HepG2 (cell line): ENCODE measurements around the gene RBCK1. TPM values are rescaled to one million over a fixed set of nuclear protein-coding genes. Genes with fewer than 3 reads are reported as not detected.

Source experiments
- ASH2L ChIP-seq: fragments of 300-600, 200-600 bp; sonication (generic); IDR thresholded peaks from 2 replicates; pipeline ENCODE4 v1.7.0; 2017; ENCODE audit warnings: low read depth, mild to moderate bottlenecking, moderate library complexity, mixed read lengths, low read length; ENCODE audit not compliant: insufficient read length
- ATAD3A ChIP-seq: sonication (generic); formaldehyde crosslinking; IDR thresholded peaks from 2 replicates; pipeline ENCODE4 v1.4.0; 2020; ENCODE audit warnings: missing genetic modification reagents
- ATF4 ChIP-seq, 2 experiments: fragments of 450-650 bp in 1 of 2; sonication (generic) in 1 of 2; formaldehyde crosslinking; IDR thresholded peaks; 2 replicates each; pipeline versions ENCODE4 v1.5.0 to v1.8.0; 2020 to 2022; ENCODE audit warnings: mild to moderate bottlenecking in 1 of 2, missing genetic modification reagents in 1 of 2
- CERS6 ChIP-seq: sonication (generic); formaldehyde crosslinking; IDR thresholded peaks from 2 replicates; pipeline ENCODE4 v1.5.0; 2020; ENCODE audit warnings: missing genetic modification reagents
- GABPA ChIP-seq, 2 experiments: IDR thresholded peaks; 2 replicates each; pipeline ENCODE4 v1.6.1; 2011 to 2016; ENCODE audit warnings: low read depth in 2 of 2, low read length in 1 of 2, missing biosample characterization in 1 of 2, missing genetic modification characterization in 1 of 2
- MAFK ChIP-seq, 2 experiments: IDR thresholded peaks in 1 of 2; conservative IDR thresholded peaks in 1 of 2; 2 replicates each; pipeline ENCODE4 v1.6.1; 2011; ENCODE audit warnings: improper control_type of control experiment in 2 of 2, low read length in 2 of 2
- MAZ ChIP-seq, 2 experiments: sonication (generic) in 1 of 2; formaldehyde crosslinking in 1 of 2; IDR thresholded peaks; 2 replicates each; pipeline versions ENCODE4 v1.5.0 to v1.6.1; 2012 to 2020; ENCODE audit warnings: low read depth in 2 of 2, mild to moderate bottlenecking in 2 of 2, borderline replicate concordance in 1 of 2, improper control_type of control experiment in 1 of 2, low read length in 1 of 2, missing genetic modification reagents in 1 of 2, moderate library complexity in 1 of 2
- MTA1 ChIP-seq: sonication (generic); formaldehyde crosslinking; IDR thresholded peaks from 2 replicates; pipeline ENCODE4 v1.4.0; 2020; ENCODE audit warnings: missing genetic modification reagents, mild to moderate bottlenecking, borderline replicate concordance
- POLR2A ChIP-seq, 2 experiments: IDR thresholded peaks; 2 replicates each; pipeline ENCODE4 v1.6.1; 2011; ENCODE audit warnings: low read depth in 2 of 2, low read length in 2 of 2, mild to moderate bottlenecking in 1 of 2, moderate library complexity in 1 of 2; ENCODE audit not compliant: insufficient read depth in 1 of 2
- TBX3 ChIP-seq: fragments of 450-650 bp; IDR thresholded peaks from 2 replicates; pipeline ENCODE4 v1.6.1; 2017; ENCODE audit warnings: antibody characterized with exemption, mild to moderate bottlenecking, inconsistent platforms, borderline replicate concordance
- XRCC5 ChIP-seq: fragments of 200-400 bp; formaldehyde crosslinking; optimal IDR thresholded peaks from 2 replicates; pipeline ENCODE3; 2017; ENCODE audit warnings: mild to moderate bottlenecking, low read length
- ZBTB2 ChIP-seq: sonication (generic); formaldehyde crosslinking; IDR thresholded peaks from 2 replicates; pipeline ENCODE4 v1.8.0; 2022; ENCODE audit warnings: low read depth, missing genetic modification reagents
- ZNF121 ChIP-seq: sonication (generic); formaldehyde crosslinking; IDR thresholded peaks from 2 replicates; pipeline ENCODE4 v1.5.0; 2020; ENCODE audit warnings: mild to moderate bottlenecking, missing genetic modification reagents
- ZNF160 ChIP-seq: sonication (generic); formaldehyde crosslinking; IDR thresholded peaks from 2 replicates; pipeline ENCODE4 v1.8.0; 2022; ENCODE audit warnings: mild to moderate bottlenecking, inconsistent platforms, missing genetic modification reagents
- ZNF282 ChIP-seq: fragments of 450-650 bp; IDR thresholded peaks from 2 replicates; pipeline ENCODE4 v1.6.1; 2018; ENCODE audit not compliant: partially characterized antibody
- ZNF563 ChIP-seq: sonication (generic); formaldehyde crosslinking; IDR thresholded peaks from 2 replicates; pipeline ENCODE4 v1.8.0; 2022; ENCODE audit warnings: mild to moderate bottlenecking, moderate library complexity, missing genetic modification reagents
- ZNF564 ChIP-seq: sonication (generic); formaldehyde crosslinking; IDR thresholded peaks from 2 replicates; pipeline ENCODE4 v1.8.1; 2023; ENCODE audit warnings: mild to moderate bottlenecking, missing genetic modification reagents
- ZNF773 ChIP-seq: sonication (generic); formaldehyde crosslinking; IDR thresholded peaks from 2 replicates; pipeline ENCODE4 v1.4.0; 2020; ENCODE audit warnings: missing genetic modification reagents, borderline replicate concordance
- ZNF883 ChIP-seq: sonication (generic); formaldehyde crosslinking; IDR thresholded peaks from 2 replicates; pipeline ENCODE4 v1.5.1; 2020; ENCODE audit warnings: mild to moderate bottlenecking, missing genetic modification reagents; ENCODE audit errors: not compliant biosample characterization
- polyA plus RNA-seq, 8 experiments: library from polyadenylated mRNA; depleted of rRNA in 3 of 8; stranded (reverse) in 7 of 8; unstranded in 1 of 8; fragments of >200 nt; fragmentation: Illumina TruSeq in 4 of 8; extraction: Trizol in 4 of 8; gene quantifications; 2 replicates each; pipeline versions ENCODE4 v1.2.1 to v1.2.3, GENCODE V29; 2011 to 2016; ENCODE audit warnings: low read depth in 4 of 8, missing spikeins in 1 of 8, mixed read lengths in 1 of 8; ENCODE audit not compliant: insufficient read depth in 1 of 8
- total RNA-seq, 5 experiments: library from RNA; depleted of rRNA; stranded (reverse); fragments of >200 nt; fragmentation: Illumina TruSeq; extraction: Trizol; gene quantifications; 2 replicates each; pipeline ENCODE4 v1.2.3, GENCODE V29; 2016; ENCODE audit warnings: low read depth in 1 of 5
- TF ChIP-seq, protein P1 (sequence below): sonication (generic); formaldehyde crosslinking; IDR thresholded peaks from 2 replicates; pipeline ENCODE4 v1.5.1; 2020; ENCODE audit warnings: mild to moderate bottlenecking, missing genetic modification reagents, borderline replicate concordance
- TF ChIP-seq, protein P2 (sequence below): sonication (generic); formaldehyde crosslinking; IDR thresholded peaks from 2 replicates; pipeline ENCODE4 v1.4.0; 2020; ENCODE audit warnings: mild to moderate bottlenecking, missing genetic modification reagents
- TF ChIP-seq, protein P3 (sequence below): sonication (generic); formaldehyde crosslinking; IDR thresholded peaks from 2 replicates; pipeline ENCODE4 v1.4.0; 2020; ENCODE audit warnings: missing genetic modification reagents

Gene RBCK1
- total and polyA plus RNA-seq, 2 of the 13 experiments (the other 11 are each of a cell fraction or from before 2014, with no cell fraction given): 149 to 215 TPM

- TF ChIP-seq ZNF282 (no peak), CERS6 (CRISPR knock-in tag) (no peak), ZNF121 (no peak), ZNF564 (CRISPR knock-in tag) (no peak), ASH2L (peak; percentile 81), MAZ (IDR thresholded peaks at IDR 0.05; ENCODE audit: borderline replicate concordance, low read depth, low read length) (peak; percentile 71), MAZ (CRISPR knock-in tag; IDR thresholded peaks at IDR 0.05; ENCODE audit: low read depth) (peak; percentile 51), POLR2A (IDR thresholded peaks at IDR 0.05; ENCODE audit: insufficient read depth in 1 of 2, low read depth in 2 of 2, low read length in 2 of 2) (peak; percentile 76 to 93), ZBTB2 (CRISPR knock-in tag) (peak; percentile 22; the same call in 1 of the 2 replicates), ATF4 (CRISPR knock-in tag; IDR thresholded peaks at IDR 0.05) (no peak), MTA1 (CRISPR knock-in tag) (no peak), ZNF773 (CRISPR knock-in tag) (0 out of 2 replicates have a peak, but pooled peaks have one; percentile 76), ZNF563 (CRISPR knock-in tag) (peak; percentile 93), XRCC5 (peak; percentile 60), ATAD3A (no peak), MAFK (conservative IDR thresholded peaks at IDR 0.05 in 1 of 2, IDR thresholded peaks at IDR 0.05 in 1 of 2; ENCODE audit: low read length in 2 of 2) (peak; percentile 86 to 89), GABPA (IDR thresholded peaks at IDR 0.05; ENCODE audit: low read depth, low read length) (no peak), GABPA (CRISPR knock-in tag; IDR thresholded peaks at IDR 0.05; ENCODE audit: low read depth) (no peak), TBX3 (no peak), ZNF160 (no peak), ZNF883 (no peak)
- TF ChIP-seq, protein P1, sequence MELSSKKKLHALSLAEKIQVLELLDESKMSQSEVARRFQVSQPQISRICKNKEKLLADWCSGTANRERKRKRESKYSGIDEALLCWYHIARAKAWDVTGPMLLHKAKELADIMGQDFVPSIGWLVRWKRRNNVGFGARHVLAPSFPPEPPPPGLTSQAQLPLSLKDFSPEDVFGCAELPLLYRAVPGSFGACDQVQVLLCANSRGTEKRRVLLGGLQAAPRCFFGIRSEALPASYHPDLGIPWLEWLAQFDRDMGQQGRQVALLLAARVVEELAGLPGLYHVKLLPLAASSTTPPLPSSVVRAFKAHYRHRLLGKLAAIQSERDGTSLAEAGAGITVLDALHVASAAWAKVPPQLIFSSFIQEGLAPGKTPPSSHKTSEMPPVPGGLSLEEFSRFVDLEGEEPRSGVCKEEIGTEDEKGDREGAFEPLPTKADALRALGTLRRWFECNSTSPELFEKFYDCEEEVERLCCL: no peak
- TF ChIP-seq, protein P2, sequence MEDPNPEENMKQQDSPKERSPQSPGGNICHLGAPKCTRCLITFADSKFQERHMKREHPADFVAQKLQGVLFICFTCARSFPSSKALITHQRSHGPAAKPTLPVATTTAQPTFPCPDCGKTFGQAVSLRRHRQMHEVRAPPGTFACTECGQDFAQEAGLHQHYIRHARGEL (CRISPR knock-in tag): no peak
- TF ChIP-seq, protein P3, sequence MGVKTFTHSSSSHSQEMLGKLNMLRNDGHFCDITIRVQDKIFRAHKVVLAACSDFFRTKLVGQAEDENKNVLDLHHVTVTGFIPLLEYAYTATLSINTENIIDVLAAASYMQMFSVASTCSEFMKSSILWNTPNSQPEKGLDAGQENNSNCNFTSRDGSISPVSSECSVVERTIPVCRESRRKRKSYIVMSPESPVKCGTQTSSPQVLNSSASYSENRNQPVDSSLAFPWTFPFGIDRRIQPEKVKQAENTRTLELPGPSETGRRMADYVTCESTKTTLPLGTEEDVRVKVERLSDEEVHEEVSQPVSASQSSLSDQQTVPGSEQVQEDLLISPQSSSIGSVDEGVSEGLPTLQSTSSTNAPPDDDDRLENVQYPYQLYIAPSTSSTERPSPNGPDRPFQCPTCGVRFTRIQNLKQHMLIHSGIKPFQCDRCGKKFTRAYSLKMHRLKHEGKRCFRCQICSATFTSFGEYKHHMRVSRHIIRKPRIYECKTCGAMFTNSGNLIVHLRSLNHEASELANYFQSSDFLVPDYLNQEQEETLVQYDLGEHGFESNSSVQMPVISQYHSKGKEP (CRISPR knock-in tag): no peak
These were observed 54.3 kb downstream of the RBCK1 start, which contains the start of gene TBC1D20 (continued) for GRCh38 chr20:462199-462991.
